Measurements from ENCODE around the gene SLC52A1.

GRCh38 chr17:4994081-4994595 is 41.1 kb downstream of the SLC52A1 start:
- TF ChIP-seq ZNF10 (tag by site-specific recombination; IDR thresholded peaks at IDR 0.05) (no peak), ZNF248 (tag by site-specific recombination; IDR thresholded peaks at IDR 0.05) (no peak), KLF9 (tag by site-specific recombination; IDR thresholded peaks at IDR 0.05; ENCODE audit: low read depth) (no peak), YY1 (tag by site-specific recombination; IDR thresholded peaks at IDR 0.05) (no peak), GLI4 (tag by site-specific recombination; IDR thresholded peaks at IDR 0.05) (no peak), ZFP41 (tag by site-specific recombination; IDR thresholded peaks at IDR 0.05; ENCODE audit: borderline replicate concordance) (no peak), ZNF335 (tag by site-specific recombination; conservative IDR thresholded peaks at IDR 0.05) (no peak), ZNF175 (tag by site-specific recombination; IDR thresholded peaks at IDR 0.05) (no peak), SETDB1 (IDR thresholded peaks at IDR 0.05; ENCODE audit: insufficient read length, low read length) (no peak), ZNF138 (tag by site-specific recombination; IDR thresholded peaks at IDR 0.05; ENCODE audit: borderline replicate concordance) (no peak)
- TF ChIP-seq, protein P1, sequence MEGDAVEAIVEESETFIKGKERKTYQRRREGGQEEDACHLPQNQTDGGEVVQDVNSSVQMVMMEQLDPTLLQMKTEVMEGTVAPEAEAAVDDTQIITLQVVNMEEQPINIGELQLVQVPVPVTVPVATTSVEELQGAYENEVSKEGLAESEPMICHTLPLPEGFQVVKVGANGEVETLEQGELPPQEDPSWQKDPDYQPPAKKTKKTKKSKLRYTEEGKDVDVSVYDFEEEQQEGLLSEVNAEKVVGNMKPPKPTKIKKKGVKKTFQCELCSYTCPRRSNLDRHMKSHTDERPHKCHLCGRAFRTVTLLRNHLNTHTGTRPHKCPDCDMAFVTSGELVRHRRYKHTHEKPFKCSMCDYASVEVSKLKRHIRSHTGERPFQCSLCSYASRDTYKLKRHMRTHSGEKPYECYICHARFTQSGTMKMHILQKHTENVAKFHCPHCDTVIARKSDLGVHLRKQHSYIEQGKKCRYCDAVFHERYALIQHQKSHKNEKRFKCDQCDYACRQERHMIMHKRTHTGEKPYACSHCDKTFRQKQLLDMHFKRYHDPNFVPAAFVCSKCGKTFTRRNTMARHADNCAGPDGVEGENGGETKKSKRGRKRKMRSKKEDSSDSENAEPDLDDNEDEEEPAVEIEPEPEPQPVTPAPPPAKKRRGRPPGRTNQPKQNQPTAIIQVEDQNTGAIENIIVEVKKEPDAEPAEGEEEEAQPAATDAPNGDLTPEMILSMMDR (tag by site-specific recombination; IDR thresholded peaks at IDR 0.05), result no peak

Data from HEK293 (cell line).